Stomach (tissue), 9 donors: ENCODE measurements around the gene SIRPA. TPM values are rescaled to one million over a fixed set of nuclear protein-coding genes. Genes with fewer than 3 reads are reported as not detected.

Experiments
- DNase-seq, 2 donors: peaks; one replicate each; pipeline versions ENCODE4 v3.0.0 to v3.0.0-alpha.2; 2013 to 2019
- H3K27ac ChIP-seq, 5 donors: fragments of 200-600 bp in 4 of 5; sonication (generic) in 4 of 5; one replicate each; pipeline ENCODE4 v1.5.1; 2013 to 2019; ENCODE audit warnings: mild to moderate bottlenecking in 1 of 5, moderate library complexity in 1 of 5
- H3K27me3 ChIP-seq, 3 donors: fragments of 200-600 bp; sonication (generic); one replicate each; pipeline ENCODE4 v1.5.1; 2017 to 2019; ENCODE audit warnings: mixed run types in 1 of 3
- H3K36me3 ChIP-seq, 4 donors: fragments of 200-600 bp; sonication (generic); 1 replicate in 3 of 4; 2 replicates in 1 of 4; pipeline ENCODE4 v1.5.1; 2016 to 2019
- H3K4me1 ChIP-seq, 4 donors: fragments of 200-600 bp; sonication (generic); one replicate each; pipeline ENCODE4 v1.5.1; 2016 to 2019
- H3K4me3 ChIP-seq, 4 donors: fragments of 200-600 bp; sonication (generic) in 3 of 4; one replicate each; pipeline ENCODE4 v1.5.1; 2016 to 2019; ENCODE audit warnings: mild to moderate bottlenecking in 1 of 4
- H3K9me3 ChIP-seq, 4 donors: fragments of 200-600 bp; sonication (generic); one replicate each; pipeline ENCODE4 v1.5.1; 2016 to 2019
- EP300 ChIP-seq: sonication (generic); formaldehyde crosslinking; IDR thresholded peaks from one replicate; pipeline ENCODE4 v1.6.1; 2017; ENCODE audit warnings: antibody characterized with exemption
- POLR2A ChIP-seq, 4 donors: fragments of 450-650 bp; IDR thresholded peaks; one replicate each; pipeline ENCODE4 v1.6.1; 2016; ENCODE audit warnings: antibody characterized with exemption in 4 of 4, control low read depth in 2 of 4, mild to moderate bottlenecking in 1 of 4, moderate library complexity in 1 of 4
- POLR2AphosphoS5 ChIP-seq, 3 donors: sonication (generic); formaldehyde crosslinking; IDR thresholded peaks; one replicate each; pipeline ENCODE4 v1.6.1; 2016; ENCODE audit warnings: antibody characterized with exemption in 3 of 3
- WGBS, 5 donors: extraction: QIAGEN DNeasy Blood & Tissue Kit in 3 of 5; methylation state at CpG; one replicate each; pipeline versions ENCODE4 v1.1.5 to v1.1.7; 2013 to 2018; 5-methylcytosine and 5-hydroxymethylcytosine counted together
- intact Hi-C: fragments of 100-400 bp; cut with DNase I; formaldehyde crosslinking; loops from one replicate; pipeline ENCODE4 v1.15.1; 2023; ENCODE audit warnings: low total_unique reads
- polyA plus RNA-seq, 3 donors: library from polyadenylated mRNA; stranded (reverse); fragments of 200-250 nt; gene quantifications; one replicate each; pipeline ENCODE4 v1.2.3, GENCODE V29; 2013
- total RNA-seq, 5 donors: library from RNA; depleted of rRNA; stranded (reverse); fragments of >200 nt; gene quantifications; one replicate each; pipeline versions ENCODE4 v1.1.0 to v1.2.3, GENCODE V29; 2014 to 2016
- TF ChIP-seq, protein P1 (sequence below), 7 experiments: fragments of 450-650 bp in 4 of 7; fragments of 200-600 bp in 3 of 7; sonication (generic) in 3 of 7; IDR thresholded peaks; one replicate each; pipeline ENCODE4 v1.5.1; 2016 to 2019; ENCODE audit warnings: antibody characterized with exemption in 7 of 7, control low read depth in 2 of 7, mild to moderate bottlenecking in 1 of 7
- donor health status: healthy with polysubstance abuse.
- donor health status: Bipolar disorder and iron deficiency.
- donor health status: healthy.

The SIRPA gene
- total and polyA plus RNA-seq, 8 donors, result 0.29 to 35.5 (median 7.8) TPM

DNA sequence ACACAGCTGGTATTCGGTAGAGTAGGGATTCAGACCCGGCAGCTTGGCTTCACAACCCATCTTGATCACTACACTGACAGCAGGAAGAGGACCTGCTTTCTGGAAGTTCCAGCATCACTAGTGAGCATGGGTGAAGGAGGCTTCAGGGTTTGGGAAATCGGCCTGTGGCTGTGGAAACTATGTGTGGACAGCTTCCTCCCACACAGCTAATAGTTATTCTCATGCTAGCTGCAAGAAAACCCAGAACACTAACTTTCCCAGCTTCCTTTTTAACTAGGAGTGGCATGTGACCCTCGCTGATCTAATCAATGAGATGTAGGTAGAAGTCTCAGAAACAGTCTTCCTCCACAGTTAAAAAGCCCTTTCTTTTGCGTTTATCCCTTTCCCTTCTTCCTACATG lies 36.3 kb upstream of the SIRPA start:
- no peaks in the 10 kb centered on the region for H3K9me3 ChIP-seq
- H3K4me1 ChIP-seq, result no peaks in the 10 kb centered on the region
- no peak overlapping the region for H3K27ac ChIP-seq
- H3K4me3 ChIP-seq, result no peak overlapping the region
- 71 to 80% (median 78%) methylated on average over 5 of the region's 5 CpGs for WGBS, 5 donors
- H3K36me3 ChIP-seq, result no peaks in the 10 kb centered on the region
- intact Hi-C loops, result no loop called here
- no peak for DNase-seq
- TF ChIP-seq, protein P1, sequence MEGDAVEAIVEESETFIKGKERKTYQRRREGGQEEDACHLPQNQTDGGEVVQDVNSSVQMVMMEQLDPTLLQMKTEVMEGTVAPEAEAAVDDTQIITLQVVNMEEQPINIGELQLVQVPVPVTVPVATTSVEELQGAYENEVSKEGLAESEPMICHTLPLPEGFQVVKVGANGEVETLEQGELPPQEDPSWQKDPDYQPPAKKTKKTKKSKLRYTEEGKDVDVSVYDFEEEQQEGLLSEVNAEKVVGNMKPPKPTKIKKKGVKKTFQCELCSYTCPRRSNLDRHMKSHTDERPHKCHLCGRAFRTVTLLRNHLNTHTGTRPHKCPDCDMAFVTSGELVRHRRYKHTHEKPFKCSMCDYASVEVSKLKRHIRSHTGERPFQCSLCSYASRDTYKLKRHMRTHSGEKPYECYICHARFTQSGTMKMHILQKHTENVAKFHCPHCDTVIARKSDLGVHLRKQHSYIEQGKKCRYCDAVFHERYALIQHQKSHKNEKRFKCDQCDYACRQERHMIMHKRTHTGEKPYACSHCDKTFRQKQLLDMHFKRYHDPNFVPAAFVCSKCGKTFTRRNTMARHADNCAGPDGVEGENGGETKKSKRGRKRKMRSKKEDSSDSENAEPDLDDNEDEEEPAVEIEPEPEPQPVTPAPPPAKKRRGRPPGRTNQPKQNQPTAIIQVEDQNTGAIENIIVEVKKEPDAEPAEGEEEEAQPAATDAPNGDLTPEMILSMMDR (IDR thresholded peaks at IDR 0.05), result no peak
- TF ChIP-seq POLR2A (IDR thresholded peaks at IDR 0.05), result no peak
- TF ChIP-seq POLR2AphosphoS5 (IDR thresholded peaks at IDR 0.05), result no peak
- TF ChIP-seq EP300, result no peak
- peaks cover 0 to 5% (median 0%) of the 10 kb centered on the region in 3 donors for H3K27me3 ChIP-seq

DNA sequence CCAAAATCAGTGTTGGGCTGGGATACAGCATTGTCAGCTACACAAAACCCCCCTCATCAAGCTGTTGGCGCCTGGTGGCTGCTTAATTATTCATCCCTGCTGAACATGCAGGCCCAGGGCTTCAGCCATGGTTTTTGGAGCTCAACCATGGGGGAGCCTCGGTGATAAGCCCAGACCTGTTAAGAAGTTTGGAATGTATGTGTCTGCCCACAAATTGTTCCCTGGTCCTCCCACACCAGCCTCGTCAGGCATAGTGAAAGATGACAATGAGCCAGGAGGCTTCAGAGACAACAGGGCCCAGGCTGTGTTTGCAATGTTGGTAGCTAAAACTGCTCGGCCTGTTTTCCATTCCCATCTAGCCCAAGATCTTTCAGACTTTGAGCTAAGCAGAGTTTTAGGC lies 34.8 kb upstream of the SIRPA start:
- Histone ChIP-seq H3K4me3 (no peak overlapping the region), H3K27me3 (no peaks in the 10 kb centered on the region), H3K4me1 (no peaks in the 10 kb centered on the region), H3K9me3 (no peaks in the 10 kb centered on the region), H3K27ac (no peak overlapping the region), H3K36me3 (no peaks in the 10 kb centered on the region)
- no peak for TF ChIP-seq EP300
- TF ChIP-seq, protein P1 (IDR thresholded peaks at IDR 0.05), result no peak
- TF ChIP-seq POLR2AphosphoS5 (IDR thresholded peaks at IDR 0.05), result no peak
- TF ChIP-seq POLR2A (IDR thresholded peaks at IDR 0.05), result no peak
- WGBS, 5 donors, result 55 to 73% (median 65%) methylated on average over 4 of the region's 4 CpGs
- DNase-seq, result no peak
- intact Hi-C loops, result no loop called here

DNA sequence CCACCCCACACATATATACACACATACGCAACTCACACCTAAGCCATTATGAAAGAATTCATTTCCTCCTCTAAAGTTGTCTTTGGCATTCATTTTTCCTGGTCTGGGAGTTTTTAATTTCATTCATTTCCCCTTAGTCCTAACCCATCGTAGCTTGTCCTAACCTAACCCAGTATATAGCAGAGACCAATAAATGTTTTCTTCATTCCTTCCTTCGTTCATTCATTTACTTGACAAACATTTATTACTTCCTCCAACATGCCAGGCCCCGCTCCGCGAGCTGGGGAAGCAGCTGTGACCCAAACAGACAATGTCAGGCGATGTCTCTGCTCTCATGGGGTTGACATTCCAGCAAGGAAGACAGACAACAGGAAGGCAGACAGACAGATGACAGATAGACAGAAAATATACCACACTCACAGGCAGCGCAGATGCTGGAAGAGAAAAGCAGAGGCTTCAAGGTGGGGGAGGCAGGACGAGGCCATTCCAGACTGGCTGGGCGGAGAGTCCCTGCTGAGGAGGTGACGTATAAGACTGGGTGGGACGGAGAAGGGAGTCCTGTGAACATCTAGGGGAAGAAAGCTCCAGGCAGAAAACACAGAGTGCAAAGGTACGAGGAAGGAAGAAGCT lies 33.7 kb upstream of the SIRPA start:
- peak in 1 of 2 donors; percentile 54 for DNase-seq
- Histone ChIP-seq H3K9me3 (no peaks in the 10 kb centered on the region), H3K4me1 (no peaks in the 10 kb centered on the region), H3K27me3 (no peaks in the 10 kb centered on the region), H3K4me3 (no peak overlapping the region), H3K27ac (no peak overlapping the region), H3K36me3 (no peaks in the 10 kb centered on the region)
- intact Hi-C loops, result no loop called here
- 50 to 66% (median 55%) methylated on average over 13 of the region's 13 CpGs for WGBS, 5 donors
- TF ChIP-seq POLR2A (IDR thresholded peaks at IDR 0.05), result no peak
- TF ChIP-seq, protein P1 (IDR thresholded peaks at IDR 0.05), result no peak
- no peak for TF ChIP-seq EP300
- TF ChIP-seq POLR2AphosphoS5 (IDR thresholded peaks at IDR 0.05), result no peak

DNA sequence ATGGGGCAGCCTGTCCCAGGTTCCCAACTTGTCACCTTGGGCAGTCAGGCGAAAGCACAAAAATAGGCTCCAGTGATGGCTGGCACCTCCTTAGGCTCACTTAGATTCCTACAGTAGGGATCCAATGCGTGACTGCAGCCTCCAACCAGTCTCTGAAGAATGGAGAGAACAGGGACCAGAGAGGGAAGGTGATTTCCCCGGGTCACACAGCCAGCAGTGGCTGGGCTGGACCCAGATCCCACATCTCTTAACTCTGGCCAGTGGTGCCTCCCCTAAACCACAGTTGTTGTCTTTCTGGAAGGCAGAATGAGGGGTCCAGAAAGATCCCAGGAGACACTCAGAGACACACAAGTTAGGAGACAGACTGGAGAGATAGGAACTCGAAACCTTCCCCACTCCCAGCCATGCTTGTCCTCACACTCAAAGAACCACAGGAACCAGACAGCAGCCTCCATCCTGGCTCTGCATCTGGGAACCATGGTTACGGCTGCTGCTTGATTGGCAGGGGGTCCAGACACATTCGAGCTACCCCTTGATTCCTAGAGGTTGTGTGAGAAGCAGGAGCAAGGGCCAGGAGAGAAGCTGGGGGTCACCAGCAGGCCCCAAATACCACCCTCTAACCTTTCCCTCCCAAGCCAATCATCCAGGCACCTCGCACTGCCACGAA lies 33.1 kb upstream of the SIRPA start:
- TF ChIP-seq, protein P1 (IDR thresholded peaks at IDR 0.05), result no peak
- TF ChIP-seq POLR2A (IDR thresholded peaks at IDR 0.05) (no peak), POLR2AphosphoS5 (IDR thresholded peaks at IDR 0.05) (no peak), EP300 (no peak)
- H3K9me3 ChIP-seq, result no peaks in the 10 kb centered on the region
- H3K4me3 ChIP-seq, result no peak overlapping the region
- H3K4me1 ChIP-seq, result peaks cover 0 to 3% (median 0%) of the 10 kb centered on the region in 4 donors
- no peak for DNase-seq
- no peak overlapping the region for H3K27ac ChIP-seq
- intact Hi-C loops, result no loop called here
- H3K36me3 ChIP-seq, result no peaks in the 10 kb centered on the region
- 67 to 77% (median 75%) methylated on average over 8 of the region's 8 CpGs for WGBS, 5 donors
- H3K27me3 ChIP-seq, result no peaks in the 10 kb centered on the region
